ENCODE measurements around the gene CRIM1.
"Not testable (repeated sequence)": the region's sequence is repeated elsewhere in the genome, so short reads cannot be mapped to it uniquely, and the experiment has no call there.

CRIM1 gene

DNA sequence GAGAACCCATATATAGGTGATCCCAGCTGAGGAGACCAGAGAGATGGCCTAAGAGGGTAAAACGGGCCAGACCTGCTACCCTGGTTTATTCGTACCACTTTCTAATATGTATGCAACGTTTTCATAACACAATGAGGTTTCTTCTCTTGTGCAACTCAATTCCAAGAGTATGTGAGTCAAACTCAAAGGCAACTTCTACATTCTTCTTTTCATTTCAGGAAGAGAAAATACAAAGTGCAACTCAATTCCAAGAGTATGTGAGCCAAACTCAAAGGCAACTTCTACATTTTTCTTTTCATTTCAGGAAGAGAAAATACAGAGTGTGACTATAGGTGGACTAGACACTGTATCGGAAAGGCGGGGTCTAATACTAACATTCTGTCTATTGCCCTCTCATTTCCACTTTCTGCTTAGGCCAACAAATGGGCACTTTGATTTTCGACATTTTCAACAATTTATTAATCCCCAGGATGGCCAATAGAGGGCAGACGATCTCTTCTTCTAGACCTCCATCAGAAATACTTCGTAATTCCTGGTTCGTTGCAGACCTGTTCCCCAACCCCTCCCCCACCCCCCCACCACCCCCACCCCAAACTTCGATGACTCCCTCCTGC, 3.7 kb upstream of the CRIM1 start:
- no peak for DNase-seq

DNA sequence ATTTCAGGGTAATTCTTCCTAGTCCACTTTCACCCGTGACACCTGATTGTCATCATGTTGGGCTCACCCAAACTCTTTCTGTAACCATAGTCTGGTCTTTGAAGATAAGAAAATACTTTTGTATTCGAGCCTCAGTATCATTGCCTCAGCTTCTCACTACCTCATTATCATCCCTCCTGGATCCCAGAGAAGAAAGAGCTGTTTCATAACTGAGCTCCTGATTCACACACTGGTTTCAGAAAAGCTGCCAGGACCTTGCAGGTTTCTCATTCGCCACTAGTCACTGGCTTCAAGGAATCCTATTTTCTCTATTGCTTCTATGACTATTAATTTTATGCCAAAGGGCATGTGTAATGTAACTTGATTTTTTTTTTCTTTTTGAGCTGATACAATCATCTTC, 2.9 kb upstream of the CRIM1 start:
- no peak for DNase-seq

DNA sequence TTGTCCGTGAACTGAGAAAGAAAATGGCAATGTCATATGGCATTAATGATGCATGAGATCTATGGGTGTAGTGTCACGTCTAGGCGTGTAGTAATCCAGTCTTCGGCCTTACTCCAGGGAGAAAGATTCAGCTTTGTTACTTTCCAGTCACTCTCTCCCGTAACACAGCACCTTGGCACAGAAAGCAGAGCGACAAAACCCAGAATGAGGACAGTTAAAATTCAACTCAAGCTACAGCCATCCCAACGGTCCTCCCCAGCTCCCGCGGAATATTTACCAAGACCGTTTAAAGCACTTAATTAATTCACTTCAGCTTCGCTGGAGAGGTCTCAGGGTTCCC, 797 bp upstream of the CRIM1 start:
- no peak for DNase-seq

DNA sequence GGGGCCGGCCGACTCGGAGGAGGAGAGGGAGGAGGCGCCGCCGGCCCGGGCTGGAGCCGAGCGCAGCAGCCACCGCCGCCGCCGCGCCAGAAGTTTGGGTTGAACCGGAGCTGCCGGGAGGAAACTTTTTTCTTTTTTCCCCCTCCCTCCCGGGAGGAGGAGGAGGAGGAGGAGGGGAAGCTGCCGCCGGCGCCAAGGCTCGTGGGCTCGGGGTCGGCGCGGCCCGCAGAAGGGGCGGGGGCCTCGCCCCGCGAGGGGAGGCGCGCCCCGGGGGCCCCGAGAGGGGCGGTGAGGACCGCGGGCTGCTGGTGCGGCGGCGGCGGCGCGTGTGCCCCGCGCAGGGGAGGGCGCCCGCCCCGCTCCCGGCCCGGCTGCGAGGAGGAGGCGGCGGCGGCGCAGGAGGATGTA, 316 bp downstream of the CRIM1 start:
- no peak for DNase-seq

DNA sequence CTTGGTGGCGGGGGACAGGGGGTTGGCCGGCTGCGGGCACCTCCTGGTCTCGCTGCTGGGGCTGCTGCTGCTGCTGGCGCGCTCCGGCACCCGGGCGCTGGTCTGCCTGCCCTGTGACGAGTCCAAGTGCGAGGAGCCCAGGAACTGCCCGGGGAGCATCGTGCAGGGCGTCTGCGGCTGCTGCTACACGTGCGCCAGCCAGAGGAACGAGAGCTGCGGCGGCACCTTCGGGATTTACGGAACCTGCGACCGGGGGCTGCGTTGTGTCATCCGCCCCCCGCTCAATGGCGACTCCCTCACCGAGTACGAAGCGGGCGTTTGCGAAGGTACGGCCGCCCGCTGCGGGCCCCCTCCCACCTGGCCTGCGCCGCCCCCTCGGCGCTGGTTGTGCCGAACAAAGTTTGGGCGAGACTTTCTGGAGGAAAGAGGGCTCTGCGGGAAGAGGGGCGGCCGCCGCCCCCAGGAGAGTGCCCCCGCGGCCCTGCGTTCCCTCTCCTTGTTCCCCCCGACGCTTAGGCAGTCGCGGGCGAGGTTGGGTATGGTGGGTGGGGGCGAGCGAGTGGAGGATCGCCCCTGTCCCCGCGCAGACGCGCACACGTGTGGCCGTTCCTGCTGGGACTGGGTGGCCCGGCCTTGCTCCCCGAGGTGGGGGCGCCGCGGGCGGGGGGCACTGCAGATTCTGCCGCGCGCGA, 866 bp downstream of the CRIM1 start:
- DNase-seq = no peak

DNA sequence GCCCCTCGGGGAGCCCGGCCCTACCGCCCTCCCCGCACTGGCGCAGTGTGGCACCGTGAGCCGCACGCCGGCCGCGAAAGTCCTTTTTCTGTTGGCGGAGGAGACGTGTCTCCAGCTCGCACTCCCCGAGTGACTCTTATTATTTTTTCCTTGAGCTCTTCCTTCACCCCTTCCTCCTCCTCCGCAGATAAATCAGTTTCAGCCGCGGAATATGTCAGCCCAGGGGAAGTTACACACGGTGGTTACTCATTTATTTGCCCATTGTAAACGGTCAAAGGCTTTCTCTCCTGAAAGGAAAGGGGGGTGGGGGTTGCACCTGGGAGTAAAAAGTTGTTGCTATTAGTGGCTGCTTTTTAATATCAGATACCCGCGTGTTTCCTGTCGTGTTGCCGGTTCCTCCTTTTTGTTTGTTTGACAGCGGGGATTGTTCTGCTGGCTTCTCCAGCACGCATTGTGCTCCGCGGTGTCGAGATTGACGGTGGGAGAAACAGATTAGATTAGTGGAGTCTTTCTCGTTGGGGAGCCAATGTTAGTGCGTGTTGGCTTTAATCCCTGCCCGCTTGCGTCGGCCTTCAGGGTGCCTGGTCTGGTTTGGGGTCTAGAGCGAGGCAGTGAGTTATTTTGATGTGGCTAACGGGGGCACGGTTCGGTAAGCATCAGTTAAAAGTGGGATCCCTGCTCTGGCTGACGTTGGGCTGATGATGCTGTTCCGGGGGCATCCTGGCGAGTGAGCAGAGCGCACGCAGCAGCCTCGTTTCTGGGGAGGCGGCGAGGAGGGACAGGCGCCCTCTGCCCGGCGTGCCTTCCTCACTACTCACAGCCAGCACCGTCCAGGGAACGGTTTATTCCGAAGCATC, 1.6 kb downstream of the CRIM1 start:
- DNase-seq = no peak

DNA sequence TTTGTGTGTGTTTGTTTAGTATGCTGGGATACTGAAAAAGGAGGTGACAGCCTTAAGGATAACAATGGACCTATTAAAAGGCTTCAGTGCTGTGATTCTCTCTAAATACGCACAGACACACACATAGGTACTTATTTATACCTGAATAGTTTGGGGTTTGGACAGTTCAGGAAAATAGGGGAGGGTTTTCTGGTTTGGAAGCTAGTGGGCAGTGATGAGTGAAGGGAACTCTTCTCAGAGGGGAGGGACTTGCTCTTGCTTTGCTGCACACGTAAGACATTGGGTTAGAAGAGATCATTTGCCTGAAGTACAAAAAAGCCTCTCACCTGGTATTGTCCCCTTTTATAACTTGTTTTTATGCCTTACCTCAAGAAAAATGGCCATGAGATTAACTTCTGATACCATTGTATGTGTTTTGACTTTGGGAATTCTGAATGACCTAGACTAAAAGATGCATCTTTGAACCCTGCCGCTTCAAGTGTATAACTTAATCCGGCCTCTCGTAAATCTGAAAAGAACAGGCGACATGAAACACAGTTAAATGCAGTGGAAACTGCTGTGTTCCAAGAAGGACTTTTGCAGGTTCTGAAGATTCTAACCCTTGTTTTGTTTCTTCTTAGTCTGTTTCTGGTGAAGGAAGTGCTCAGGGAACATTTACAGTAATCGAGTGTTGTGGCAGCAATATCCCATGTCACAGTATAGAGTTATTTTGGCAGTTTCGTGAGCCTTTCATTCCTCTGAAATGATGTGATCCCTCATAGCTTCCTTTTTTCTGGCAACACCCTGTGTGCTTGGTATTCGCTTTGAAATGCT, 2.5 kb downstream of the CRIM1 start:
- DNase-seq = no peak

DNA sequence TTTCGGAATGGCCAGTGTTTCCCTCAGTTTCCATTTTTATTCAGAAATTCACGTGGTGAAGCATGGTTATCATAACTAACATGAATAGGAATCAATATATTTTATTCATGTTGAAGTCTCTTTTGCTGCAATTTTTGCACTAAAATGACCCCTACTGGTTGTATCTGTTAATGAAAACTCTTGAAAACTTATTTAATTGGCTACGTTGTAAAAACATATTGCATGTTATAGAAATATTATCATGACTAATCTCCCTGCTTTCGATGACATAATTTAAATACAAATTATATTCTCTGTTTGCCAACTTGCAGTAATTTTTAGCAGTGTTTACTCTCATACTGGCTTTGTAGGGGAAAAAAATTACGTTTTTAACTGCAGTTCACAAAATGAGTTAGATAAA, 3.5 kb downstream of the CRIM1 start:
- no peak for DNase-seq

DNA sequence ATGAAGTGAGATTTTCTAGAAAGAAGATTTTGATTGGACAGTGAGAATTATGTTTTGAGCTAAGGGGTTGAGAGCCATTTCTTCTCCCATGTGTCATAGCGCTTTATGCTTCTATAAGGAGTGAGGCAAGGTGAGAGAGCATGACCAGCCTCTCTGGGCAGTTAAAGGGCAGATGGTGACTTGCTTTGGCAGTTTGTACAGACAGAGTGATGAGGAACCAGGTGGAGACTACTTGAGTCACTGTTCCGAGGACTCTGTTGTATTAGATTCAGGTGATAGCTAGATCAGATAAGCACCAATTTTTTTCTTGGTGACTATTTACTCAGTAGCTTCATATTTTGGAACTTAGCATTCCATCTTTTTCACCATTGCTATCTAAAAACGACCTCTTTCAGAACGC, 4.5 kb downstream of the CRIM1 start:
- DNase-seq = no peak

DNA sequence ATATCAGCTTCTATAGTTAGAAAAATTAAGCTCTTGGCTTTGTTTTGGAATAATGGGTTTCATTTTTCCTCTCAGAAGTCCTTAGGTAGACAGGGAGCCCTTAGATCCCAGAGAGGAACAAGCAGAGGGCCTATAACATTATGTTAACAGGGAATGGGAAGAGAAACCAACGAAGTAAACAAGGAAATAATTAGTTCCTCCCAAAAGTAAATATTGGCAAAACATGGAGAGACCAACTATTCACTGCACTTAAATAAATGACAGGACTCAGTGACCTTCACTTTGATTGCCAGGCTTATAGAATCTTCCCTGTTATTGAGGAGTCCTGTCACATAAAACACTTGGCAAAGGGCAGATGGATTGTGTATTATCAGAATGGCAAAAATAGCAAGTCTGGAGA, 5.3 kb downstream of the CRIM1 start:
- no peak for DNase-seq

DNA sequence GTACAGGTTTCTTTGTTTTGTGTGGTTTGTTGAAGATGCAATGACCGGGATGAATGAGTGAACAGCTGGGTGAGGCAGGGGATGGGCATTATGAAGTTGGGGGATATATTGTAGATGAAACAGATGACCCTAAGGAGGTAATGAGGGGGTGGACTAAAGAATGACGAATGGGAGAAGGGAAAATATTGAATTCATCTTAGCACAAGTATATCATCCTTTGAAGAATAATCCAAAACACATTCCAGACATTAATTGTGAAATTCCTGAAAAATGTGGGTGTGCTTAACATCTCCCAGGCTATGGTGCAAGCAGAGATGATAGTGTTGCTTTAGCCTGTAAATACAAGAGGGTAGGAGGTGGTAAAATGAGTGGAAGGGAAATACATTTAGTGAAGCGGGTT, 5.8 kb downstream of the CRIM1 start:
- DNase-seq = no peak

DNA sequence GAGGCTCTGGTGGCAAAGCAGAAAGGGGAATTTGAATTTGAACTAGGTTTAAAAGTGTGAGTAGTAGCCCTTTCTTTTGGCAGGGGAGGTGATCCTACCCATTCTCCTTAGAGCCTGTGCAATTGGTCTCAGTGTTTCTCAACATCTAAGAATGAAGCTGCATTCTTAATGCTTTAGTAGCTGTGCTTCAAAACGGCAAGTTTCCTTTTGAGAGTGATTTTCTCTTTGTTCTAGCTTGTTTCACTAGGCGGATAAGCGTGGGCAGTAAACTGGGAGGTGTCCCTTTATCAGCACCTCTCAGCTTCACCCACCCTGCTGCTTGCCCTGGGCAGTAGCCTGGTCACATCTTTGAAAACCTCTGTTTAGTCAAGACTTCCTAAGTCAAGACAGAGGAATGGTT, 6.7 kb downstream of the CRIM1 start:
- no peak for DNase-seq

DNA sequence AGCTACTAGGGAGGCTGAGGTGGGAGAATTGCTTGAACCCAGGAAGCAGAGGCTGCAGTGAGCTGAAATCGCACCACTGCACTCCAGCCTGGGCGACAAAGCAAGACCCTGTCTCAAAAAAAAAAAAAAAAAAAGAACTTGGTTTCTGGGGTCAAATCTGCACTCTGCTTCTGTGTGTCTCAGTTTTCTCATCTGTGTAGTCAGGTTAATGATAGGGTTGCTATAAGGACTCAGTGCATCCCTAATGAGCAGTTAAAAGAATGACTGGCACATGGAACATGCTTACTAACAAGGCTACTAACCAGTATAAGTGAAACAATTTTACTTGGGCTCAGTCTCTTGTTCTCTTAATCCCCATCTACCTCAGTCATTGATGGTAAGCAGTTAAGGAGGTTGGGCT, 7.5 kb downstream of the CRIM1 start:
- DNase-seq = not testable (repeated sequence)

DNA sequence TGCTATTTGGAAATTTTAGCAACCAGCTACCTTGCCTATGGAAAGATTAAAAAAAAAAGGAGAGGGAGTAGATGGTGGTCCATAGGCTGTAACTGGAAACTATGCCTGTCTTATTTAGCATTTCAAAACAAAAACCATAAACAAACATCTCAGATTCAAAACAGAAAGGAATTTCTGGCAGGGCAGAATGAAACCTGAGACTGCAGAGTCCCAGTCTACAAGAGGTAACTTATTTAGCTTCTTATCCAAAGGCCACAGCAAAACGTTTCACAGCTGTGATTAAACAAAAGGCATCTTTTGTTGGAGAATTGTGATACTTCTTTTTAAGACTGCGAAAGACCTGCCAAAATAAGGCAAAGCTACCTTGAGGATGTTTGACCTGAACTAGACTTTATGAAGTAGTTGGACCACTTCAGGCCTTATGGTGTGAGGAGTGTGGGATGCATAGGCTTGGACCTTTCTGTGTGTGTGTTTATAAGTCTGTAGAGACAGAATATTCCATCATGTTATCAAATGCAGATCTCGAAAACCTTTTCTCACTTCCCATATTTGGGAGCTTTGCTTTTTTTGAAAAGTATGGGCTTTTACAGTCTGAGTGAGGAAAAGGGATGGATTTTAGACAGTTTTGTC, 11.0 kb downstream of the CRIM1 start:
- no peak for DNase-seq

DNA sequence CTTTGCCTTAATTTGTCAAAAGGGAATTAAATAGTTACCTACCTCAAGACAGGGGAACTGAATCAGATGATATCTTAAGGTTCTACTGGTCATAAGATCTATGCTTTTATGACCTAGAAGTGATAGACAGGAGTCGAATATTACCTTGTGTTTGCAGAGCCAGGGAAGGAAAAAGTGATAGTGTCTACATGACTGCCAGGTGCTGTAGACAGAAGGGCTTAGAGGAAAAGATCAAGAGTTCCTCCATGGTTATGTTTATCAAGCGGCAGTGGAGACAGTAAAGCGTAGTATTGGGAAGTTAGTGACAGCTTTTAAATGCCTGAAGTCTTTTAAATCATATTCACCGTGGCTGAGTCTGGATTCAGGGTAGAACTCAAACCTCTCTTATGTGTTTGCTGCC, 11.9 kb downstream of the CRIM1 start:
- no peak for DNase-seq

DNA sequence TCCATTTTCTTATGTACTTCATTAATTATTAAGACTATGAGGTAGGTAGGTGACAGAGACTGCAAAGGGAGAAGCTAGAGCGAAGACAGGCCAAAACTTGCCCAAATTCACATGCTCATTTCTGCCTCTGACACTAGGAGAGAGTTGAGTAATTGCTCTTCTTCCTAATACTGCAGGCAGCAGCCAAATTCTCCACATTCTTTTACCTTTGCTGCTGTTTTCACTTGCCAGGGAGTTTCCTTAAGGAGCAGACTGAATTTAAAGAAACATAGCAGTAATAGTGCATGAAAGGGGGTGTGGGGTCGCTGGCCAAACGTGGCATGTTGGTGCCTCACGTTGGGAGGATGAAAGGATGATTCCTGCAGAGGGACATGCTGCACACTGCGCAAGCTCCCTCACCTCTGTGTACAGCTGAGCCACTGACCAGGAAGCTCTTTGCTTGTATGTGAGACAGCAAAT, 12.3 kb downstream of the CRIM1 start:
- DNase-seq = no peak

DNA sequence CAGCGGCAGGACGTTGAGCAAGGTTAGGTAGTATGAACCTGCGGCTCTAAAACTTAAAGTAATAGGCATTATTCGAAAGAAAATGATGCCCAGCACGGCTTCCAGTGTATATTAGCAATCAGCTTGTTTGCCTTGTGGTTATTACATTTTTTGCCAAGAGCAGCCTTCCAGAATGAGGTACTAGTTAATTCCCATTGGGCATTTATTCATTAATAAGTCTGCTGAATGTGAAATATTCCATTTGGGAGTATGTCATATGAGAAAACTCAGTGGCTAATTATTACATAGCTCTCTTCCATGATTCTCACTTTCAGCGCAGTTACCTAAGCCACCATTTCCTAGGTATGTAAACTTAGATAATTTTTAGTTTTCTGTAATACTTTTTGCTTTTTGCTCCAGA, 12.9 kb downstream of the CRIM1 start:
- DNase-seq = no peak

DNA sequence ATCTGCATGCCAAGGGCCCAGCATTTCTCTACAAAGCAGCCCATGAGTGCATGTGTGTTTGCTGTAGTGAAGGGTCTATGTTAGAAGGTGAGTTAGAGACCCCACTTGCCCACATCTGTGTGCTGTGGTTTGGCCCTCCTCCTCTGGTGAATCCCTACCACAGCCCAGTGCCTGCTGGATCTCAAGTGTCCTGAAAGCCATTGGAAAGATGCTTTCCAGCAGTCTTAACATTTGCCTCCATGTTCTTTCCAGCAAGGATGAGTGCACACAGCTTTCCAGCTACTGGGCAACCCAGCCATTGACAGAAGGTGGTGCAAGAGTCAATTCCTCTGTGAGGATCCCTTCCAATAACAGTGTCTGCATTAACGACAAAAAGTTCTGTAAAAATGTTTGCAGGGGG, 13.6 kb downstream of the CRIM1 start:
- no peak for DNase-seq

DNA sequence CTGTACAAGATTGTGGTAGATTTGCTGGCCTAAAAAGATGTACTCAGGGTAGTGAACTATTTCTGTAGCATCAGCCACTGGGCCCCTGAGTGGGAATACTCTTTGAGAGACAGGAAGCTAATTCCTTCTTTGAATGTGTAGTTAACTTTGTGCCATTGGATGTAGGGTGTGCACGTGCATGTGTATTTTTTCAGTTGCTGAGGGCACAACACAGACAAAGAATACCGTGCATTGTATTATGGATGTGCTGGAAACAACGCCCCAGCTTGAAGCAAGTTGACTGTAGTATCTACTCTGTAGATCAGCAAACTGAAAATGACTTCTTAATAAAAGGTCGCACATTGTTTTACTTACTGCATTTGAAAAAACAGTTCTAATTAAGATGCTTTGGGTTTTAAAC, 14.1 kb downstream of the CRIM1 start:
- DNase-seq = no peak

DNA sequence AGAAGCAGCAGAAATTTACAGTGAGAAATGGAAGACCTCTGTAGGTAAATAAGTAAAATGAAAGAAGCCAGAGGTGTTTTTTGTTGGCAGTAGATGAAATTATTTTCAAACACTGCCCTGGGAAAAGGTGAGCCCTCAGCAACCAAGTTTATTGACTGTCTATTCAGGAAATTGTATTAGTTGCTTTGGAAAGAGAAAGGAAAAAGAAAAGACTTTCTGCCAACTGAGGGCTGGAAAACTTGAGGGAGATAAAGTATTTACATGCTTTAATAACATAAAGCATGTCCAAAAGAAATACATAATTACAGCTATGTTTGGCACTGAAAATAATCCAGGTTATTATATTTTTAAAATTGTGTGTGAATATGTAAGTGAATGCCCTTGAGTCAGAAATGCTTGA, 14.7 kb downstream of the CRIM1 start:
- DNase-seq = no peak

DNA sequence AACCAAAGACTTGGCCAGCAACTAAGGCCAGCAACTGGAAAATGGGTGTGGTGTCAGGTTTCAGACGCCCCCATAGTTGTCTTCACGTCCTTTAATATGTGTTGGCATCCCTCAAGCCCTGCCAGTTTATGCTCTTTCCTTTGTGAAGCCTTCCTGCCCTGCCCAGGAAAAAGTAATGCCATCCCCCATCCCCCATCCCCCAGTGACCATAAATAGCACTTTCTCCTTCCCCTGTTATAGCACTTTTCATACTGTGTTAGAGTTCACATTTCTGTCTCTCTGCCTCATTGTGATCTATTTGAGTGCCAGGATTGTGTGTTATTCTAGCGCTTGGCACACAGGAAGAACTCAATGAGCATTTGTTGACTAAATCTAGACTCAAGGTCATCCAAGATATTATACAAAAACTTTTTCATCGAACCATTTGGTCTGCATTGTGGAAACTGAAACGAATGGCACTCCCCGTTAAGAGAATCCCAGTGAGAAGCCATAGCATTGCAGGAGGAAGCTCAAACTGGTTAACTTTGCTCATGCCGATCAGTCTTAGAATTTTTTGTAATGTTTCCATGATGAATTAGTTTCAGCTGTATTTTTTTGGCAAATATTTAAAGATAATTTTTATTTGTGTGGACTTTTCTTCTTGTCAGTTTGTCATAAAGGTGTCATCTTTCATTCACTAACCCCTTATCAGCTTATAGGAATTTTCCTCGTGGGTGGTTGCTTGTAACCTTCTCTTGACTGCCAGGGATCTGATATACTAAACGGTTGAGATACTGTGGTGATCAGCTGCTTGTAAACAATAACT, 15.7 kb downstream of the CRIM1 start:
- DNase-seq = no peak

DNA sequence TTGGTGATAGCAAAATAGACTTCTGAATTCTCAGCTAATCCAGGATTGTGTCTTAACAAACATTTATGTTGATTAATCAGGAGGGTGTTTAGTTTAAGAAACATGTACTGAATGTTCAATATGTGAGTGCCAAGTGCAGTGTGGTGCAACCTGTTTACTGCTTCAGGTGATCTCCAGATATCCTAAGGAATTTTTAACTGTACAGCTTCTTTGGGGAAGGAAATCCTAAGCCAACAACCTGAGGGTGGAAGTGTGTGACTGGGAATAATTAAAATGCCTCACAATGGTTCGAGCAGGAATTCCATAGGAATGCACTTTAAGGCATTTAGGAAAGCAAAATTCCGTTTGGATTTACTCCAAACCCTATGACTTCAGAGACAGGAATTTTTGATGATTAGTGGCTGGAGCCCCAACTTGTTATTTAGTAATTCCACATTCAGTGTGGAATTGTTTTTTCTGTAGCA, 16.4 kb downstream of the CRIM1 start:
- DNase-seq = no peak

All from effector CD8-positive, alpha-beta T cell (primary cell).